GM12872 (cell line): ENCODE measurements around the gene SLC1A3.

ENCODE experiments used
- TF ChIP-seq, protein P1 (sequence below): IDR thresholded peaks from 3 replicates; pipeline ENCODE4 v1.5.1; 2011; ENCODE audit warnings: low read depth, mild to moderate bottlenecking, low read length, moderate library complexity; ENCODE audit not compliant: insufficient read depth

The SLC1A3 gene

DNA sequence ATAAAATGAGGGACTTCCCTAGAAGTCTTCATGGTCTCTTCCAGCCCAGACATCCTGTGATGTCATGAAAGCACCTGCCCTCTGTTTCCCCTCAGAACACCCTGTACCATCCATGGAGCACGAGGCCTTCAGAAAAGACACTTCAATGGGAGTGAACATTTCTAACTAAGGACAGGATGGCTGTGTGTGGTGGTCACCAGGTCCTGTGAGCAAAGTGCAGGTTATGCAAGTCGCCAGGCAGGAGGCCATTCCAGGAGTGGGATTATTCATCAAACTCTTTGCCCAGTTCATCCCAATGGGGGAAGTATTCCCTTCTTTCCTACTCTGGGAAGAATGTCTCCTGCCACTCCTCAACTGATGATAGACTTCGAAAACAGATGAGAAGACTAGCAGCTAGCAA lies 80.5 kb downstream of the SLC1A3 start:
- TF ChIP-seq, protein P1, sequence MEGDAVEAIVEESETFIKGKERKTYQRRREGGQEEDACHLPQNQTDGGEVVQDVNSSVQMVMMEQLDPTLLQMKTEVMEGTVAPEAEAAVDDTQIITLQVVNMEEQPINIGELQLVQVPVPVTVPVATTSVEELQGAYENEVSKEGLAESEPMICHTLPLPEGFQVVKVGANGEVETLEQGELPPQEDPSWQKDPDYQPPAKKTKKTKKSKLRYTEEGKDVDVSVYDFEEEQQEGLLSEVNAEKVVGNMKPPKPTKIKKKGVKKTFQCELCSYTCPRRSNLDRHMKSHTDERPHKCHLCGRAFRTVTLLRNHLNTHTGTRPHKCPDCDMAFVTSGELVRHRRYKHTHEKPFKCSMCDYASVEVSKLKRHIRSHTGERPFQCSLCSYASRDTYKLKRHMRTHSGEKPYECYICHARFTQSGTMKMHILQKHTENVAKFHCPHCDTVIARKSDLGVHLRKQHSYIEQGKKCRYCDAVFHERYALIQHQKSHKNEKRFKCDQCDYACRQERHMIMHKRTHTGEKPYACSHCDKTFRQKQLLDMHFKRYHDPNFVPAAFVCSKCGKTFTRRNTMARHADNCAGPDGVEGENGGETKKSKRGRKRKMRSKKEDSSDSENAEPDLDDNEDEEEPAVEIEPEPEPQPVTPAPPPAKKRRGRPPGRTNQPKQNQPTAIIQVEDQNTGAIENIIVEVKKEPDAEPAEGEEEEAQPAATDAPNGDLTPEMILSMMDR = no peak

DNA sequence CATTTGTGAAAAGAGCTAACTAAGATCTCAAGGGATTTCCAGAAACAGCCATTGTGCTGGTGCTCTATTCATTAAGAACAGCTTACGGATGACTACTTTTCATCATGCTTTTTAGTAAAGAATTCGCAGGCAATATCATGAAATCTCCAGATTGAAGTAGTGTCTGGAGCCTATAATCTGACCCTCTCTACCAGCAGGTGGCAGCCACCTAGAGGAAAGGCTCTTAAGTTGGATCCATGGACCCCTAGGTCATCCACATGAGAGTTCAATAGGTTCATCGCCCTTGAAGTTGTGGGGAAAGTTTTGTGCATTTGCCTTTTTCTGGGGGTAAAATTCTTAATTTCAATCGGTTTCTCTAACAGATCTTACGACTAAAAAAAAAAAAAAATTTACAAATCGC lies 82.3 kb downstream of the SLC1A3 start:
- TF ChIP-seq, protein P1 = peak; percentile 63

DNA sequence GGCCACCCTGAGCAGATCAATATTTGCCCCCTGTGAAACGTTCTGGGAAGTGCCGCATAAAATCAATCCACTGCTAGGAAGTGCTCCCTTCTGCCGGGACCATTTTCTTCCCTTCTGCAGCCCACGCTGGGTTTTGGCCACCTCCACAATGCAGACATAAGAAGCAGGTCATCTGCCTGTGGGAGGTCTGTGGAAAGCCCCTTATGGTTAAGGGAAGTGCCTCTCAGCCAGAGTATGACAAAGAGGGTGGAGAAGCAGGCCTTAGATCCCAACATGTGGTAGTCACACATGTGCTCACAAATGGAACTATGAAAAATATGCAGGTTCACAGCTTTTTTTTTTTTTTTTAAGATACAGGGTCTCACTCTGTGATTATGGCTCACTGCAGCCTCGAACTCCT lies 82.8 kb downstream of the SLC1A3 start:
- TF ChIP-seq, protein P1 = no peak

DNA sequence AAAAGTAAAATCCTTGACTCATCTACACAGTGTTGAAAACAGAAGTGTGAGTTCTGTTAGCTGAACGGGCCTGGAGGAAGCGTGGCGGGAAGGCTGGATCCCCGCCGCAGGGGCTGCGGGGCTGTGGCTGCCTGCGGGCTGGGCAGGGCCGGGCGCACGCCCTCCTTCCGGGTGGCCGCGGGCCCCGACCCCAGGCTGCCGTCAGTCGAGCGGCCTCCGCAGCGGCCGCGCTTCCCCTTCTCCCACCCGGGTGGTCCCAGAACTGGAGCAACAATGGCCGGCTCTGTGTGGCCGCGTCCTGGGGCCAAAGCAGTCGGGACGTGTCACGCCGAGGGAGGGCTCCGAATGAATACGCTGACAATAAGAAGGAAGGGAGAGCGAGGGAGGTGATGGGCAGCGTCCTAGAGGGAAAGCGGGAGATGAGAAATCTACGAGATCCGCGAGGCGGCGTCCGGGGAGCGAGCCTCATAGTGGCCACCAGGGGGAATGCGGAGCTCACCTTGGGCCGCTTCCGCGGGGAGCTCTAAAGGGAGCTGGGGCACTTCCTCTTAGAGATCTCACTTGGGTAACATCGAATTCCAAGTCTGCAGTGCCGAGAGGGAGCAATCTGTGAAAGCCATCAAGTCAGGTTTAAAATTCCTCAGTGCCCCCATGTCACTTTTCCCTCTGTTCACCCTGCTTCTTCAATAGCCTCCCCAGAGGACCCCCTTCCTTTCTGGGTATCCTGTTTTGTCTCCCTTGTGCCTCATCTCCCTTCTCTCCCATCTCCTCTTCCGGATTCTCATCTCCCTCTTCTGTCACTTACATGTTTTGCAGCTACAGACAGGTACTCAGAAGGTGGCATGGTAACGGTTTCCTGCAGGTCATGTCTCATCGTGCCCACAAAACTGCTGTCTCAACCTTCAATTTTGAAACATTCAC lies 83.9 kb downstream of the SLC1A3 start:
- TF ChIP-seq, protein P1 = peak; percentile 96

DNA sequence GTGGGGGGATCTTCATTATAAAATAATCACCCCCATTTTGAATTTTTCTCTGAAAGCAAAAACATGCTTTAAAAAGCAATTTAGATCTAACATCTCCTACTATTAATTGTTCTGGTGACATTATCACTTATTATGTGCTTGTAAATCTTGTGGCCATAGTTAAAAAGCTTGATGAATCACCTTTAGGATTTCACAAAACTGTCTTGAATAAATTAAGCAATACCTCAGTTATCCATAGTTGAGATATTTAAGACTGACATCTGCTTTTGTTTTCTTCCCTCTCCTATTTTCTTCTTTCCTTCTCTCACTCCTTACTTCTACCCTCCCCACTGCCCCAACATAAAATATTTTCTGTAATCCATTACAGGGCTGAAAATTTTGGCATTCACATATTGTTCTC lies 84.8 kb downstream of the SLC1A3 start:
- TF ChIP-seq, protein P1 = no peak

DNA sequence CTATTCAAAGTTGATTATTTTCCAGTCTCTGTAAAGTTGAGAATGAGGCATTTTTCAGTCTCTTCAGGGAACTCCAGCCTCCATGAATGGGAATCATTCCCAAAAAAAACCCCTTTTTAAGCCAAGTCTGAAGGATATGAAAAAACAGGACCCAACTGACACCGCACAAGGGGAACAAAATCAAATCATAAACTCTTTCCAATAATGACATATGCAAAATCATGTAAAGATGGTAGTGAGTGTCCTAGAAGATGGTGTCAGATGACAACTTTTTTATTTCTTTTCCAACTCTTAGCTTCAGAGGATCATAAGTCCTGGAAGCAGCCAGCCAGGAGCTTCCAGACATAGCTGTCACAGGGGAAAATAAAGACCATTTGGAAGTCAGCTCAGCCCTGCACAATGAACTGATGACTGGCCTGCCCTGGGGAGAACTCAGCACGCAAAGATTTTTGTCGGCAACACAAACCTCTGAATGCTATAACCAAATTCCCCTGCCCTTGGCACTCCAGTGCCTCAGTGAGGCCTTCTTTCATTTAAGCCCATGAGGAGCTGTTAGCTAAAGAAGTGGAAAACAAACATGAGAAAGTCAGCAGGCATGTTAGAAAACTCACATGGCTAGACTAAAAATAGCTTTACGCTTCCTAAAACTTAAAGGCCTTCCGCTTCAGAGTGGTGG lies 85.4 kb downstream of the SLC1A3 start:
- TF ChIP-seq, protein P1 = no peak
